ENCODE results near the gene CRYBA4.

- TF ChIP-seq CTCF (IDR thresholded peaks at IDR 0.05) (no peak), ZFX (IDR thresholded peaks at IDR 0.05; ENCODE audit: borderline replicate concordance) (no peak)
These were observed 52.7 kb downstream of the CRYBA4 start for GRCh38 chr22:26674211-26675190.
